Measurements from ENCODE around the gene PTTG1IP2.

- no peak for TF ChIP-seq CTCF (IDR thresholded peaks at IDR 0.05)
- TF ChIP-seq EZH2 (IDR thresholded peaks at IDR 0.05; ENCODE audit: borderline replicate concordance, insufficient read depth, low read depth, low read length, poor library complexity, severe bottlenecking) = no peak
Observed at GRCh38 chr7:90511776-90512175, 42.3 kb downstream of the PTTG1IP2 start.
